ENCODE data around the gene CACNA2D4. TPM values are rescaled to one million over a fixed set of nuclear protein-coding genes. Genes with fewer than 3 reads are reported as not detected.

Gene CACNA2D4
- total RNA-seq, 1 donor from 2014 or later, result 1.2 TPM

DNA sequence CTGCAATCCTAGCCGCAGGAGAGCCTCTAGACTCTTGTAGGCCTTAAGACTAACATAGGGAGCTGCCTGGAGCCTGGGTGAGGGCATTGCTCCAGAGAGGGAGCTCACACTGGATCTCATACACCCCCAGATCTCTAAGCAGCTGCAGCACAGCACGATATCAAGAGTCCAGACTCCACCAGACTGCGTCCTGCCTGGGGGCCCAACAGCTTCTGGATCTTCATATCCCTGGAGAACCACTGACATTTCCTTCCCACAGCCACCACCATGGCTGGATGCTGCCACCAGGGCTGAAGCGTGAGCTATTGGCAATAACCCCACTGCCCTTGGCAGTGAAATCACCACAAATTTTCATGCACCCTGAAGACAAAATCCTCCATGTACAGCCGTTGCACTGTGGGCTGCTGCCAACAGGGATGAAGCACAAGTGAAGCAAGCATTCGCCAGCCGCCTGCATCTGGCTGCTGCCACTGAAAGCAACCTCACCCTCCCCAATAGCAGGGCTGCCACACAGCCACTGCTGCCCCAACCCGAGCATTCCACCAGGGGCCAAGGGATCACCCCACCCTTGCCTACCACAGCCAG is 28.2 kb downstream of the CACNA2D4 start:
- TF ChIP-seq, protein P1, sequence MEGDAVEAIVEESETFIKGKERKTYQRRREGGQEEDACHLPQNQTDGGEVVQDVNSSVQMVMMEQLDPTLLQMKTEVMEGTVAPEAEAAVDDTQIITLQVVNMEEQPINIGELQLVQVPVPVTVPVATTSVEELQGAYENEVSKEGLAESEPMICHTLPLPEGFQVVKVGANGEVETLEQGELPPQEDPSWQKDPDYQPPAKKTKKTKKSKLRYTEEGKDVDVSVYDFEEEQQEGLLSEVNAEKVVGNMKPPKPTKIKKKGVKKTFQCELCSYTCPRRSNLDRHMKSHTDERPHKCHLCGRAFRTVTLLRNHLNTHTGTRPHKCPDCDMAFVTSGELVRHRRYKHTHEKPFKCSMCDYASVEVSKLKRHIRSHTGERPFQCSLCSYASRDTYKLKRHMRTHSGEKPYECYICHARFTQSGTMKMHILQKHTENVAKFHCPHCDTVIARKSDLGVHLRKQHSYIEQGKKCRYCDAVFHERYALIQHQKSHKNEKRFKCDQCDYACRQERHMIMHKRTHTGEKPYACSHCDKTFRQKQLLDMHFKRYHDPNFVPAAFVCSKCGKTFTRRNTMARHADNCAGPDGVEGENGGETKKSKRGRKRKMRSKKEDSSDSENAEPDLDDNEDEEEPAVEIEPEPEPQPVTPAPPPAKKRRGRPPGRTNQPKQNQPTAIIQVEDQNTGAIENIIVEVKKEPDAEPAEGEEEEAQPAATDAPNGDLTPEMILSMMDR (IDR thresholded peaks at IDR 0.05; ENCODE audit: borderline replicate concordance), result no peak
- H3K4me1 ChIP-seq, result no peaks in the 10 kb centered on the region
- H3K27ac ChIP-seq (replicated peaks), result no peak overlapping the region
- H3K36me3 ChIP-seq, result no peaks in the 10 kb centered on the region
- DNase-seq, result no peak
- intact Hi-C loops (cut with micrococcal nuclease), result no loop called here
- peaks cover 8% of the 10 kb centered on the region for H3K27me3 ChIP-seq (ENCODE audit: low read depth)
- peaks cover 34% of the 10 kb centered on the region for H3K9me3 ChIP-seq (replicated peaks)
- H3K4me3 ChIP-seq, result no peak overlapping the region

DNA sequence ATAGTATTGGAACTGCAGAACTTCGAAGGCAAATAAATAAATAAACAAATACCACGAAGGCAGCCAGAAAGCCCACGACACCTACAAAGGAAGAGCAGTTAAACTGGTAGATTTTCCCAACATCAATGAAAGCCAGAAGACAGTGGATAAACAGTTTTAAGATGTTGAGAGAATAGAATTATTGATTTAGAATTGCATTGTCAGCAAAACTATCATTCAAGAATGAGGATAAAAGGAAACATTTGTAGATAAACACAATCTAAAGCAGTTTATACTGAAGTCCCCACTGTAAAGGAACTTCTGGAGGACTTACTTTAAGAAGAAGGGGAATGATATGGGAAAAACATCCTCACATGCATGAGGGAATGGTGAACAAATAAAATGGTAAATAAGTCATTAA is 29.5 kb downstream of the CACNA2D4 start:
- intact Hi-C loops (cut with micrococcal nuclease), result no loop called here
- TF ChIP-seq, protein P1 (IDR thresholded peaks at IDR 0.05; ENCODE audit: borderline replicate concordance), result no peak
- peaks cover 30% of the 10 kb centered on the region for H3K9me3 ChIP-seq (replicated peaks)
- no peak overlapping the region for H3K4me3 ChIP-seq
- H3K4me1 ChIP-seq, result no peaks in the 10 kb centered on the region
- H3K27ac ChIP-seq (replicated peaks), result no peak overlapping the region
- H3K27me3 ChIP-seq (ENCODE audit: low read depth), result peaks cover 15% of the 10 kb centered on the region
- no peak for DNase-seq
- H3K36me3 ChIP-seq, result no peaks in the 10 kb centered on the region

DNA sequence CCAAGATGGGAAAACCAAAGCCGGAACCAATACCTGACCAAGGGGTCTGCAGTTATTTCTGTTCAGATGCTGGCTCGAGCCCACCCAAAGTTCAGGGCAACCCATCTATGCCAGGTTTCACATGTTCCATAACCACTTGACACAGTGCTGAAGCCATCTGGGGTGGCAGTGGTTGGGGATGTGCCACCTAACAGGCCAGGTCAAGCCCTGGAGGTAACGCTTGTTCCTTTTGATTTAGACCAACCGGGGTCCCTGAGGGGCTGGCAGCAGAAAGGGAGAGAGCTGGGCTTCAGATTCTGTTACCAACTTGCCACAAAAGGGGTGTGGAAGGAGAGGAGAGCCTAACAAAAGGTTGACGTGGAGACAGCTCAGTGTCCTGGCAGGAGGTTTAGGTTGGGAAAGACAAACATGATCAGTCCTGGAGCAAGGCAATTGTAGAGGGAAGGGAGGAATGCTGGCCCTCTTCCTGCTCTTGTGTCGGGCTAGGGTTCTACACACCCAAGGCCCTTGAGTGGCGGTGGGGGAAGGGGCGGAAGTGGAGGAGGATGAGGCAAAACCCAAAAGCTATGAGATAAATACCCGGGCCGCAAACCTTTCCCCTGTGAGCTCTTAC is 31.9 kb downstream of the CACNA2D4 start:
- no peak overlapping the region for H3K27ac ChIP-seq (replicated peaks)
- H3K36me3 ChIP-seq, result no peaks in the 10 kb centered on the region
- TF ChIP-seq, protein P1 (IDR thresholded peaks at IDR 0.05; ENCODE audit: borderline replicate concordance), result no peak
- H3K27me3 ChIP-seq (ENCODE audit: low read depth), result peaks cover 28% of the 10 kb centered on the region
- H3K9me3 ChIP-seq (replicated peaks), result peaks cover 8% of the 10 kb centered on the region
- DNase-seq, result no peak
- intact Hi-C loops (cut with micrococcal nuclease), result no loop called here
- no peak overlapping the region for H3K4me3 ChIP-seq
- no peaks in the 10 kb centered on the region for H3K4me1 ChIP-seq

DNA sequence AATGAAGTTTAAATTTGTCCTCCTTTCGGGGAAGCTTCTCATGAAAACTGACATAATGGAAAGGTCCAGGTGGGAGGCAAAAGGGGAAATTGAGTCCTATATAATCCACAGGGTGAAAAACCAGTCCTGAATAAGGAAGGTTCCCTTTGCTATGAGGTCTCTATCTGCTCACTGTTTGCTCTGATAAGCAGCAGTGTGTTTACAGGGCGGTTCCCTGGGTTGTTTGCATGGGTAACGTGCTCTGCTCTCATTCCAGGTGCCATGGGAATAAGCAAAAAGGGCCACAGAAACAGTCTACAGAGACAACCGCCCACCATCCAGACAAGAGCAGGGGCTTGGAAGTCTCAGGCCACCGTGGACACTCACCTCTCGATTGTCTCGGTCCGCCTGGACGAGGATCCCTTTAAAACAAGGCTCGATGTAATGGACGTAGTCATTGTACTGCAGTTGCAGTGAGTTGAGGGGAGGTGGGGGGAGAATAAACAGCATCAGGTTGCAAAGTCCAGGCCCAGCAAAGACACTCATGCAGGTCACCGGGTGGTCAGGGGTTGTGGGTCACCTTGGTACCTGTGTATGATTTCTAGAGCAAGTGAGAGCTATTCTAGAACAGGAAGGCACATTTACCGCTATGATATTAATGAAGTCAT is 32.7 kb downstream of the CACNA2D4 start:
- no peak overlapping the region for H3K27ac ChIP-seq (replicated peaks)
- H3K4me1 ChIP-seq, result no peaks in the 10 kb centered on the region
- H3K9me3 ChIP-seq (replicated peaks), result peaks cover under 1% of the 10 kb centered on the region
- intact Hi-C loops (cut with micrococcal nuclease), result no loop called here
- H3K36me3 ChIP-seq, result no peaks in the 10 kb centered on the region
- DNase-seq, result no peak
- TF ChIP-seq, protein P1 (IDR thresholded peaks at IDR 0.05; ENCODE audit: borderline replicate concordance), result no peak
- H3K27me3 ChIP-seq (ENCODE audit: low read depth), result peaks cover 35% of the 10 kb centered on the region
- no peak overlapping the region for H3K4me3 ChIP-seq

DNA sequence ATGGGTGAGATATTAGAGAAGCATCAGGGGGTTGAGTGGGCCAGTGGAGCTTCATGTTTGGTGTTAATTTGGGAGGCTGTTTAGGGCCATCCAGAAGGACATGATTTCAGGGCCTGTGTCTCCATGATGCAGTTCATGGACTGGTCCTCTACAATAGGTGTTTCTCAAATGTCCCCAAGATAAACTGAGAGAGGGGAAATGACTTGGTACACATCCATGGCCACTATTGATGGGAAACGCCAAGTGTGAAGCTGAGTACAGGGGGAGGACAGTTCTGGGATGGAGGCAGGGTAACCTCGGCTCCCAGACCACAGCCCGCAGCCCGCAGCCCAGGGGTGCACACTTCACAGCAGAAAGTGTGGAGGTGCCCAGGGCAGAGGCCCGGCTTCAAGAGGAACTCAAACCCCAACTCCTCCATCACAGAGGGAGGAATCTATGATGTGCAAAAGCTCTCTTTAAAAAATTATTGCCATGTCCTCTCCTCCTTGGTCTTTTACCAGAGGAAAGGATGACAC is 33.3 kb downstream of the CACNA2D4 start:
- no peak overlapping the region for H3K27ac ChIP-seq (replicated peaks)
- peaks cover 35% of the 10 kb centered on the region for H3K27me3 ChIP-seq (ENCODE audit: low read depth)
- H3K4me1 ChIP-seq, result no peaks in the 10 kb centered on the region
- no peak overlapping the region for H3K4me3 ChIP-seq
- TF ChIP-seq, protein P1 (IDR thresholded peaks at IDR 0.05; ENCODE audit: borderline replicate concordance), result no peak
- DNase-seq, result no peak
- H3K36me3 ChIP-seq, result no peaks in the 10 kb centered on the region
- intact Hi-C loops (cut with micrococcal nuclease), result no loop called here
- no peaks in the 10 kb centered on the region for H3K9me3 ChIP-seq (replicated peaks)
